Karpas-422 (cell line): ENCODE data around the gene BIRC7. TPM values are rescaled to one million over a fixed set of nuclear protein-coding genes. Genes with fewer than 3 reads are reported as not detected.

Experiments
- DNase-seq: peaks from one replicate; pipeline ENCODE4 v3.0.0-alpha.2; 2015
- H2AFZ ChIP-seq: fragments of 200-600 bp; sonication (generic); 2 replicates; pipeline ENCODE4 v1.6.1; 2014; ENCODE audit warnings: antibody characterized with exemption, low read length, mixed read lengths
- H3K27ac ChIP-seq: fragments of 200-600 bp; sonication (generic); 2 replicates; pipeline ENCODE4 v1.5.1; 2014; ENCODE audit warnings: mild to moderate bottlenecking, low read length, moderate library complexity
- H3K27me3 ChIP-seq: fragments of 200-600 bp; sonication (generic); 2 replicates; pipeline ENCODE4 v1.6.1; 2014; ENCODE audit warnings: low read length, mixed read lengths
- H3K36me3 ChIP-seq: fragments of 200-600 bp; sonication (generic); 2 replicates; pipeline ENCODE4 v1.6.1; 2014; ENCODE audit warnings: low read length, mixed read lengths; ENCODE audit not compliant: insufficient read depth
- H3K4me1 ChIP-seq: fragments of 200-600 bp; sonication (generic); 2 replicates; pipeline ENCODE4 v1.6.1; 2014; ENCODE audit warnings: mild to moderate bottlenecking, low read length, mixed read lengths
- H3K4me2 ChIP-seq: fragments of 200-600 bp; sonication (generic); 2 replicates; pipeline ENCODE4 v1.6.1; 2014; ENCODE audit warnings: low read length, low read depth, mild to moderate bottlenecking; ENCODE audit not compliant: poor library complexity, severe bottlenecking
- H3K4me3 ChIP-seq: fragments of 200-600 bp; sonication (generic); 2 replicates; pipeline ENCODE4 v1.5.1; 2014; ENCODE audit warnings: mild to moderate bottlenecking, antibody characterized with exemption, low read length, mixed read lengths
- H3K79me2 ChIP-seq: fragments of 200-600 bp; sonication (generic); 2 replicates; pipeline ENCODE4 v1.6.1; 2014; ENCODE audit warnings: mild to moderate bottlenecking, low read length, mixed read lengths
- H3K9ac ChIP-seq: fragments of 200-600 bp; sonication (generic); 2 replicates; pipeline ENCODE4 v1.6.0; 2014; ENCODE audit warnings: low read length
- H3K9me2 ChIP-seq: fragments of 200-600 bp; sonication (generic), shearing (Covaris generic); replicated peaks from 2 replicates; pipeline ENCODE4 v1.6.0; 2014; ENCODE audit warnings: mild to moderate bottlenecking, low read length, moderate library complexity; ENCODE audit not compliant: insufficient read depth
- H3K9me3 ChIP-seq: fragments of 300-700, 200-600 bp; sonication (generic); 2 replicates; pipeline ENCODE4 v1.6.1; 2014; ENCODE audit warnings: low read length, mixed read lengths
- H4K20me1 ChIP-seq: fragments of 200-600 bp; sonication (generic); 2 replicates; pipeline ENCODE4 v1.6.1; 2014; ENCODE audit warnings: mild to moderate bottlenecking, antibody characterized with exemption, low read length, low read depth; ENCODE audit not compliant: insufficient read depth
- total RNA-seq: library from RNA; depleted of rRNA; stranded (reverse); fragments of >200 nt; shearing (Covaris generic); gene quantifications from 2 replicates; pipeline ENCODE4 v1.2.3, GENCODE V29; 2014; ENCODE audit warnings: low replicate concordance; rRNA removed

BIRC7 gene
- total RNA-seq = 10.7 and 23.3 TPM in 2 replicates

DNA sequence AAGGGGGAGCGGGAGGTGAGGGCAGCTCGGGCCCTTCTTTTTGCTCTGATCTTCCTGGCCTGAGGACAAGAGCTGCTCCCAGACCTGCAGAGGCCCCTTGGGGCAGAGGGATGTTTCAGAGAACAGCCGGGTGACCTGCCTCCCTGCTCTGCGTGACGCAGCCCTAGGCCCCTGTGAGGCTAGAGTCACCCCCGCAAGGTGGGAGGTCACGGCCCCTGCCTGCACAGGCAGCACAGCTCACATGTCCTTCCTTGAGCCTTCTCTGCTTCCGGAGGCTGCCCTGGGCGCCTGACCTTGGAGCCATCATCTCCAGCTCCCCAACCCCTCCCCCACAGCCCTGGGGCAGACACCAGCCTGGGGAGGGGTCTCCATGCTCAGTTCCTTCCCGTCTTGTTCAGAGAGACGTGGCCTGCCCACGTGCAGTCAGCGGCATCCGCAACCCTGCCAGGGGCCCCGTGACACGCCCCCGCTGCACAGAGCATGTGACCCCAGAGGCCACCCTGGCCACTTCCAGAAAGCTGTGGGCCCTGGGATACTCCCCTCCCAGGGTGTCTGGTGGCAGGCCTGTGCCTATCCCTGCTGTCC lies at the start of gene BIRC7:
BIRC7 (plus strand) TSS at position 507 of the 585 bp plus-strand sequence. CDS start 192 bp downstream, outside the sequence.
- Histone ChIP-seq H3K4me2 (peak within 1 kb of the TSS; percentile 31), H3K4me3 (no peak within 1 kb of the TSS; the same call in 1 of the 2 replicates), H3K79me2 (no peaks in the 10 kb centered on the region), H4K20me1 (no peaks in the 10 kb centered on the region), H3K27me3 (no peaks in the 10 kb centered on the region), H3K9ac (peak within 1 kb of the TSS; percentile 60), H2AFZ (no peak within 1 kb of the TSS; the same call in 1 of the 2 replicates), H3K36me3 (no peaks in the 10 kb centered on the region), H3K27ac (no peak within 1 kb of the TSS), H3K9me3 (no peaks in the 10 kb centered on the region), H3K4me1 (peaks cover 20% of the 10 kb centered on the region), H3K9me2 (no peaks in the 10 kb centered on the region)
- peak; percentile 68 for DNase-seq

DNA sequence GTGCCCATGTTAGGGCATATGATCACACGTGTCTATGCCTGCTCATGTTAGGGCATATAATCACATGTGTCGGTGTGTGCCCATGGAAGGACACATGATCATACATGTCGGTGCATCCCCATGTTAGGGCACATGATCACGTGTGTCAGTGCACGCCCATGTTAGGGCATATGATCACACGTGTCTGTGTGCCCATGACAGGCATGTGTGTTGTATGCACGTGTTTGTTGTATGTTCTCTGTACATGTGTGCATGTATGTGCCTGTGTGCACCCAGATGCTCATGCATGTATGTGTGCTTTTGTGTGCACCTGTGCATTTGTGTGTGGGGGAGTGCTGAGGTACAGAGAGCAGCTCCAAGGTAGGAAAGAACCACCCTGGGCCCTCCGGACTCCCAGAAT lies 49.6 kb upstream of the BIRC7 start:
- no peaks in the 10 kb centered on the region for H3K79me2 ChIP-seq
- H3K4me3 ChIP-seq = no peak overlapping the region
- H2AFZ ChIP-seq = no peak overlapping the region
- no peak for DNase-seq
- no peaks in the 10 kb centered on the region for H3K9me2 ChIP-seq
- no peaks in the 10 kb centered on the region for H3K27me3 ChIP-seq
- no peaks in the 10 kb centered on the region for H3K9me3 ChIP-seq
- H4K20me1 ChIP-seq = peaks cover 12% of the 10 kb centered on the region
- no peak overlapping the region for H3K4me2 ChIP-seq
- no peak overlapping the region for H3K27ac ChIP-seq
- no peaks in the 10 kb centered on the region for H3K4me1 ChIP-seq
- H3K9ac ChIP-seq = no peak overlapping the region
- no peaks in the 10 kb centered on the region for H3K36me3 ChIP-seq

- no peak for DNase-seq
- Histone ChIP-seq H3K9ac (no peak overlapping the region), H3K36me3 (no peaks in the 10 kb centered on the region), H3K9me3 (no peaks in the 10 kb centered on the region), H4K20me1 (peaks cover 12% of the 10 kb centered on the region), H3K9me2 (no peaks in the 10 kb centered on the region), H2AFZ (no peak overlapping the region), H3K79me2 (no peaks in the 10 kb centered on the region), H3K27me3 (no peaks in the 10 kb centered on the region), H3K4me3 (no peak overlapping the region), H3K4me1 (no peaks in the 10 kb centered on the region), H3K4me2 (no peak overlapping the region), H3K27ac (no peak overlapping the region)
These were observed 49.0 kb upstream of the BIRC7 start for GRCh38 chr20:63186528-63187316.

DNA sequence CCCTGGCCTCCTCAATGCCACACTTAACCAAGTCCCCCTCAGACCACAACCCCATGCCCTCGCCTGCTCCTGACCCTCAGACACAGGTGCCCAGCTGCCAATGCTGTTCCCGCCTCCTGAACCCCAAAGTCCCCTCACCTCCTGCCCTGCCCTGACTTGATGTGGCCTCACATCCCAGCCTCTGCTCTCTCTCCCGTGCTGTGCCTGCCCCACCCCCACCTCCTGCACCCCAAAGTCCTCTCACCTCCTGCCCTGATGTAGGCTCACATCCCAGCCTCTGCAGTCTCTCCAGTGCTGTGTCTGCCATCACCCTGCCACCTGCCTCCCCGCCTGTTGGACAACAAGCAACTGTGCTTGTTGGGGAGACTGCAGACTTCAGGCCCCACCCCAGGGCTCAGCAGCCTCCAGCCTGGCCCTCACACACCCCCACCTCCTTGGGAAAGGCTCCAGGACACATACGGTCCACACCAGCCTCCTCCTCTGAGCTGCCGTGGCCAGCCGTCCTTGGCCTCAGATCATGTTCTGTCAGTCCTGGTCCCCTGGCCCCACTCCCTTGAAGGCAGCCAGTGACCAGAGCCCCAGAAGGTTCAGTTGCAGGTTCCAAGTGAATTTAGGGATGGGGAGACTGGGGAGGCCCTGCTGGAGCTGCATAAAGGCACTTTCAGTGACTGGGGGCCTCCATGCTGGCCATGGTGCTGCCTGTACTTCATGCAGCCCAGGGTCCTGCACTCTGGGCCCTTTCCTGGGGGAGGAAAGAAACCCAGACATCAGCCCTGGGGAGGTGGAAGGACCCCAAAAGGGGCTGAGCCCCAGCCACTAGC lies 48.2 kb upstream of the BIRC7 start:
- H3K27me3 ChIP-seq = no peaks in the 10 kb centered on the region
- H3K9me2 ChIP-seq = no peaks in the 10 kb centered on the region
- no peaks in the 10 kb centered on the region for H3K4me1 ChIP-seq
- no peak overlapping the region for H3K4me3 ChIP-seq
- H3K79me2 ChIP-seq = no peaks in the 10 kb centered on the region
- H3K9ac ChIP-seq = no peak overlapping the region
- H3K9me3 ChIP-seq = no peaks in the 10 kb centered on the region
- H3K4me2 ChIP-seq = no peak overlapping the region
- no peak overlapping the region for H2AFZ ChIP-seq
- no peak overlapping the region for H3K27ac ChIP-seq
- no peak for DNase-seq
- no peaks in the 10 kb centered on the region for H3K36me3 ChIP-seq
- peaks cover 12% of the 10 kb centered on the region for H4K20me1 ChIP-seq

DNA sequence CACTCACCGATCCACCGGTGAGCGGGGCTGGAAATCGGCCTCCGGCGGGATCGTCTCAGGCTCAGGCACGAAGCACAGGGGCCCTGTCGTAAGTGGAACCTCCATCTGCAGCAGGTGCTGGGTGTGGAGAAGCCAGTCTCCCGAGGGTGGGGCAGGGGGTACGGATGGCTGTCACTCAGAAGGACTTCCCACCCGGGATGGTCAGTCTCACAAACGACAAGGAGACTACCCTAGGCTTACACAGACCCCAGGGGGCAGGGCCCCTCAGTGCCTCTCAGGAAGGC lies 47.6 kb upstream of the BIRC7 start:
- no peaks in the 10 kb centered on the region for H3K36me3 ChIP-seq

GRCh38 chr20:63188641-63189321 lies 46.9 kb upstream of the BIRC7 start:
- no peaks in the 10 kb centered on the region for H3K9me2 ChIP-seq

More for the DNA sequence above, 47.6 kb upstream of the BIRC7 start:
- H3K79me2 ChIP-seq = no peaks in the 10 kb centered on the region
- H3K4me3 ChIP-seq = no peak overlapping the region
- no peak overlapping the region for H3K4me2 ChIP-seq
- no peak overlapping the region for H3K27ac ChIP-seq
- H3K27me3 ChIP-seq = no peaks in the 10 kb centered on the region
- H3K4me1 ChIP-seq = no peaks in the 10 kb centered on the region
- H4K20me1 ChIP-seq = peaks cover 9% of the 10 kb centered on the region
- H2AFZ ChIP-seq = no peak overlapping the region
- no peaks in the 10 kb centered on the region for H3K9me3 ChIP-seq
- H3K9me2 ChIP-seq = no peaks in the 10 kb centered on the region
- no peak overlapping the region for H3K9ac ChIP-seq
- no peak for DNase-seq

GRCh38 chr20:63189322-63189642 lies 46.4 kb upstream of the BIRC7 start:
- Histone ChIP-seq H3K9me3 (no peaks in the 10 kb centered on the region), H3K27ac (no peak overlapping the region), H3K79me2 (no peaks in the 10 kb centered on the region)

More at GRCh38 chr20:63188641-63189321, 46.9 kb upstream of the BIRC7 start:
- Histone ChIP-seq H3K36me3 (no peaks in the 10 kb centered on the region), H3K27ac (no peak overlapping the region), H3K4me1 (no peaks in the 10 kb centered on the region), H3K79me2 (no peaks in the 10 kb centered on the region), H2AFZ (no peak overlapping the region), H3K4me3 (no peak overlapping the region), H4K20me1 (peaks cover 7% of the 10 kb centered on the region; the same call in 1 of the 2 replicates), H3K27me3 (no peaks in the 10 kb centered on the region), H3K9me3 (no peaks in the 10 kb centered on the region), H3K4me2 (no peak overlapping the region), H3K9ac (no peak overlapping the region)
- DNase-seq = no peak

More at GRCh38 chr20:63189322-63189642, 46.4 kb upstream of the BIRC7 start:
- Histone ChIP-seq H3K4me2 (no peak overlapping the region), H3K4me1 (no peaks in the 10 kb centered on the region), H3K9ac (no peak overlapping the region), H3K27me3 (no peaks in the 10 kb centered on the region), H3K36me3 (no peaks in the 10 kb centered on the region), H3K4me3 (no peak overlapping the region), H3K9me2 (no peaks in the 10 kb centered on the region), H2AFZ (no peak overlapping the region), H4K20me1 (peaks cover 9% of the 10 kb centered on the region; the same call in 1 of the 2 replicates)
- DNase-seq = no peak
